DLD1 (cell line): Measurements from ENCODE around the gene PLXNB2.
"Not testable (repeated sequence)": the region's sequence is repeated elsewhere in the genome, so short reads cannot be mapped to it uniquely, and the experiment has no call there.

Source experiments
- in situ Hi-C: cut with HindIII; loops from 2 replicates; pipeline ENCODE4 v1.10.0; 2017; ENCODE audit warnings: low sequenced_read_pairs

PLXNB2 gene

DNA sequence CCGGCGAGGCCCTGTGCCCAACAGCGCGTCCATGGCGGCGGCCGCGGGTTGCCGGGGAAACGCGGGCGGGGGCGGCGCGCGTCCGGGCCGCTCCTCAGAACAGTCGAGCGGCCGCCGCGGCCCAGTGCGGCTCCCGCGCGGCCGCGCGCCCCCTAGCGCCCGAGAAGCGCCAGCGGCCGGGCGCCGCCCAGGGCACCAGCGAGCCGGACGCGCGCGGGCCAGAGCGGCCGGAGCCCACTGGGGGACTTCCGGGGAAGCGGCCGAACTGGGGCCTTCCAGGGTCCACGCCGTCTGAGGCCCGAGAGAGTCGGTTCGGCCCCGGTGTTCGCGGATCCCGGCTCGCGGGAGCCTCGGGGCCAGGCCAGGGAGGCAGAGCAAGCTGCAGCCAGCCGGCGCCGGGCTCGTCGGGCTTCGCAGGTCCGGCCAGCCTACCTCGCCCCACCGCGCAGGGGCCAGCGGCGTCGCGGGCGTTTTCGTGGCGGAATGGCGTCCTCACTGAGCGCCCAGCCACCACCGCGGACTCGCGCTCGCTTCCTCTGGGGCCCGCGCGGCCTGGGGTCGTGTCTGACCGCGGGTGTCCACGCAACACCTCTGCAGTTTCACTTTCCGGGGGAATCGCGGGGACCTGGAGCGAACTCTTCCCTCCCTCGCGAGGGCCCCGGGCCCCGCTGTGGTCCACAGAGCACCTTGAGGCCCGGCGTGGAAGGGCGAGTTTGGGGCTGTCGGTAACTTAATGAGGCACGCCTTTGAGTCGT, 19.7 kb upstream of the PLXNB2 start, which contains the start of gene DENND6B:
Gene DENND6B (minus strand): TSS at position 57 of the 755 bp plus-strand sequence. CDS start 24 bp downstream, at position 33.
- in situ Hi-C loops = no loop called here

DNA sequence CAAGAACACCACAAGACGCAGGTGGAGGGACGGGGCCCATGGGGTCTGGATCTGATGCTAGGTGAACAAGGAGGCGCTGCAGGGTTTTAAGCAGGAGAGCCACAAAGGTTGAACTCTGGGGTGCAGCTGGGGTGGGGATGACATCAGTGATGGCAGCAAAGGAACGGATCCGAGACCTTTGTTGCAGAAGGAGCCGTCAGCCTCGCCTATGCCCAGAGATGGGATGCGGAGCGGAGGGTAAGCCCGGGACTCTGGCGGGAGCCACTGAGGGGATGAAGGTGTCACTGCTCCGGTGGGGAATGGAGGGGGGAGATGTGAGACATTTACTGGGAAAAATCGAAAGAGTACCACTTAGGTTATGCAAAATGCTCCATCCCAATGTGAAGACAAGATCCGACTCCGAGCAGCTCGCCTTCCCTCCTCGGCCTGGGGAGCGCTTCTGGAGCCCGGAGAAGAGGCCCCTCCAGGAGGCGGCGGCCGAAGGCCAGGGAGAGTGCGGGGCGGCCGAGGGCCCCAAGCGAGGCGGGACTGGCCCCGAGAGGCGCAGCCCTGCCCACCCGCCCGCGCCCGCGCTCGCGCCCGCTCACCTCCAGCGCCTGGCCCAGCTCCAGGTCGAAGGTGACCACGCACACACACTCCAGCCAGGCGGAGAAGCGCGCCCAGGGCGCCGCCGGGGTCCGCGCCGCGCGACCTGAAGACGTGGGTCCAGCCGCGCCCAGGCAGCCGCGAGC, 18.9 kb upstream of the PLXNB2 start:
- in situ Hi-C loops = no loop called here

DNA sequence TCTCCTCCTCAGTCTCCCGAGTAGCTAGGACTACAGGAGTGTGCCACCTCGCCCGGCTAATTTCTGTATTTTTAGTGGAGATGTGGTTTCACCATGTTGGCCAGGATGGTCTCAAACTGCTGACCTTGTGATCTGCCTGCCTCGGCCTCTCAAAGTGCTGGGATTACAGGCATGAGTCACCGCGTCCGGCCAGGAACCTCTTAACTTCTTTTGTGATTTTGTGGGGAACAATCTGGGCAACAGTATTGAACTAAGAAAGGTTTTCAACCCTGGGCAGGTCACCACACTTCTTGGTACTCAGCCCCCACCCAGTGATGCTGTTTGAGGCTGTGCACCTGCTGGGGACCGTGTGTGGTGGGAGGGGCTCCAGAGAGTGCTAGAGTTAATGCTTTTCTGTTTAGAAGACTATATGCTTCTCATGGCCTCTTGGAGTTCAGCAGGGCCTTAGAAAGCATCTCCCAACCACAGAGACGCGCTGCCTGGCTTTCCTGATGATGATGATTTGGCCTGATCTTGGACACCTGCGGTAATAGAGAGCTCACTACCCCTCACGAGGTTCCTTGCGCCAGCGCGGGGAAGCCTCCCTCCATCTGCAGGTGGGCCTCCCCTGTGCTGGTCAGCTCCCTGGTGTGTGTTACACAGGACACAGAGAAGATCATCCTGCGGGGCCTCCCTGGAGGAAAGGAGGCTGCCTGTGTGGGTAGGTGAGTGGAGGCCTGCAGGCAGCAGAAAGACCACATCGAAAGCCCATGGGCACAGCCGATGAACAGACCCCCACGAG, 18.2 kb upstream of the PLXNB2 start:
- in situ Hi-C loops = no loop called here

DNA sequence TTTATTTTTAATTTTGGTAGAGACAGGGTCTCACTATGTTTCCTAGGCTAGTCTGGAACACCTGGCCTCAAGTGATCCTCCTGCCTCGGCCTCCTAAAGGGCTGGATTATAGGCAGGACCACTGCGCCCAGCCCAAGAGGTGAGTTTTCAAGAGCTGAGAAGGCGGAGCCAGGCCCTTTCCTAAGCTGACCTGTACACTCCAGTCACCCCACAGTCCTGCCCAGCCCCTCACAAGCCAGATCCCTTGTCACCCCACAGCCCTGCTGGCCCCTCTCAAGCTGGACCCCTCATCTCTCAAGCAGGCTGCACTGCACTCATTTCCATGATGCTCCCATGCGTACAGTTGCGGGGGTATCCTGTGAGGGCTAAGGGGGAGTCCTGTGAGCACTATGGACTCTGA, 16.5 kb upstream of the PLXNB2 start:
- in situ Hi-C loops = no loop called here

DNA sequence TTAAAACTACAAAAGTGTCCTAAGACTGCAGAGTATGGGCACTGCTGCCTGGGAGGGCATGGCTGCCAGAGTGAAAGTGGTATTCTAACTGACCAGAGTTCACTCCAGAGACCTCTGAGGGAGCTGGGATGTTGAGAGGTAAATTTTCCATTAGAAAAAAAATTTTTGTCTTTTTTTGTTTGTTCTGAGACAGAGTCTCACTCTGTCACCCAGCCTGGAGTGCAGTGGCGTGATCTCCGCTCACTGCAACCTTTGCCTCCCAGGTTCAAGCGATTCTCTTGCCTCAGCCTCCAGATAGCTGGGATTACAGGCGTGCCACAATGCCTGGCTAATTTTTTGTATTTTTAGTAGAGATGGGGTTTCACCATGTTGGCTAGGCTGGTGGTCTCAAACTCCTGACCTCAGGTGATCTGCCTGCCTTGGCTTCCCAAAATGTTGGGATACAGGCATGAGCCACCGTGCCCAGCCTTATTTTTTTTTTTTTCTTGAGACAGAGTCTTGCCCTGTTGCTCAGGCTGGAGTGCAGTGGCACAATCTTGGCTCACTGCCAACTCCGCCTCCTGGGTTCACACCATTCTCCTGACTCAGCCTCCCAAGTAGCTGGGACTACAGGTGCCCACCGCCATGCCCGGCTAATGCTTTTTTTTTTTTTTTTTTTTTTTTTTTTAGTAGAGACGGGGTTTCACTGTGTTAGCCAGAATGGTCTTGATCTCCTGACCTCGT, 15.1 kb upstream of the PLXNB2 start:
- in situ Hi-C loops = not testable (repeated sequence)

DNA sequence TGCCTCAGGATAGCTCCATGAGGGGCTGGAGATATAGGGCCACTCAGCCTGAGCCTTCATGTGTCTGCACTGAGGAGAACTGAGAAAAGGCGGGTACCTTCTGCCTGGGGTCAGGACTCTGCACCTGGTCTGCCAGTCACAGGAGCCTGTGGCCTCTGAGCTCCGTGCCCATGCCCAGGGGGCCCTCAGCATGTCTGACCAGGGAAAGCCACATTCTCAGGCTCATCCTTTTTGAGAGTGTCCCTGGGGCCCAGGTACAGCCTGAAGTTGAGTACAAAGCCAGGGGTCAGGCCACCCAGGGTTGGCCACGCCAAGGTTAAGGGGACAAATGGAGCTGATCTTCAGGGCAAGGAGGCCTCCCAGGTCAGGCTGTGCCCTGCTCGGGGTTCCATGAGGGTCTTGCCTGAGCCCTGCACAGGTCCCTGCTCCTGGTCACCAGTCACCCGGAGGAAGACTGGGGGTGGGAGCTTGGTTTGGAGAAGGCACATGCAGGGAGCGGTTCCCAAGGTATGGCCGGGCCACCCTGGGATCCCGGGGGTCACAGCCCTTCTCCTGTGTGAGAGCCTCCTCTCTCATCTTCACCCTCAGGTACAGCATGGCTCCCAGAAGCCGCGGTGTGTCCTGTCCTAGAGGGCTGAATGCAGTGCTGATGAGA, 13.4 kb upstream of the PLXNB2 start:
- in situ Hi-C loops = no loop called here

DNA sequence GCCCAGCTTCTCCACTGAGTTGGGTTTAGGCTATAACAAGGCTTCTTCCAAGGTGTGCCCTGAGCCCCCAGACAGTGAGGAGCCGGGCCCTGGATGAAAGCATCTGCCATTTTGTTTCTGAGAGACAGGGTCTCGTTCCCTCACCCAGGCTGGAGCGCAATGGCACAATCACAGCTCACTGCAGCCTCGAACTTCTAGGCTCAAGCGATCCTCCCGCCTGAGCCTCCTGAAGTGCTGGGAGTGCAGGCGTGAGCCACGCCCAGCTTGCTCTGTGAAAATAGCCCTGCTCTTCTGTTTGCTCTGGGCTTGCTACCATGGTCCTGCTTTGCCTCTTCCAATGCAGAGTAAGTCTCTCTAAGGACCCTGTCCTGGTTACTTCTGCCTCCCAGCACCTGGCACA, 12.7 kb upstream of the PLXNB2 start:
- in situ Hi-C loops = no loop called here

DNA sequence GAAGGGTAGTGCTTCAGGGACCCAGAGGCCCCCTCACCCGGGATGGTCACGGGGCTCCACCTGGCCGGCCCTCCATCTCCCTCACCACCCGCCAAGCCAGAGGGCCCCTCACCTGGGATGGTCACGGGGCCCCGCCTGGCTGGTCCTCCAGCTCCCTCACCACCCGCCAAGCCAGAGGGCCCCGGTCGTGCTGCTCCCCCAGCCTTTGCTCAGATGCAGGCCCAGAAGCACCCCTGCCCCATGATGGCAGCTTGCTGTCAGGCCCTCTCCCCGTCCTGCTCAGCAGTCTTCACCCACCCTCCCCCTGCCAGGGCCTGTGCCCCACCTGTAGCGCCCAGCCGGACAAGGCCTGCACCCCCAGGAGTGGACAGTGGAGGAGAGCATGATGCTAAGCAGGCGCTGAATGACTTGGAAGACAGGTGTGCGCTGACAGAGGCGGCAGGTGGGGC, 12.1 kb upstream of the PLXNB2 start:
- in situ Hi-C loops = no loop called here

DNA sequence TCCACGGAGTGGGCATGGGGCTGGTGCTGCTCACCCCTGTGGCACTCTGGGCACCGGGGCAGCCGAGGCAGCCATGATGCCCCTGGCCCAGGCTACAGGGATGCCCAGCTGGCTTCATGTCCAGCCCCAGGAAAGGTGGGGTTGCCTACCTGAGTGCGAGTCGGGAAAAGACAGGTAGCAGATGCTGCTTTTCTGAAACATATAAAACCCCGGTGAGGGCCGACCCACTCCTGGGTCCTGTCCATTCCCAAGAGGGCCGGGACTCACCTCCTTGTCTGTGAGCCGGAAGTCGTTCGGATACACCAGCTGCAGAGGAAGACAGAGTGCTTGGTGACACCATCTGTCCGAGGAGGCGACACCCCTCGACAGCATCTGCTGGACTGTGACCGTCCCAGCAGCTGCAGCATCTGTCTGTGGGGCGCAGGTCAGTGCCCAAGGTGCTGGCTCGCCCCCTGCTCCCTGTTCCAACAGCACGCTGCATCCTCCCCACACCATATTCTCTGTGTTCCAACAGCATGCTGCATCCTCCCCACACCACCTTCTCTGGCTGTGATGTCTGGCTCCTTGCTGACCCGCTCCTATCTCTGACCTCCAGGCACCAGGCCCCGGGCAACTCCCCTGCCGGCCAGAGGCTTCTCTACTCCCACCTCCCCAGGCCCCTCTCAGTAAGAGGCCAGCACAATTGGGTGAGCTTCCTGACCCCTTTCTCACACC, 11.4 kb upstream of the PLXNB2 start:
- in situ Hi-C loops = no loop called here

DNA sequence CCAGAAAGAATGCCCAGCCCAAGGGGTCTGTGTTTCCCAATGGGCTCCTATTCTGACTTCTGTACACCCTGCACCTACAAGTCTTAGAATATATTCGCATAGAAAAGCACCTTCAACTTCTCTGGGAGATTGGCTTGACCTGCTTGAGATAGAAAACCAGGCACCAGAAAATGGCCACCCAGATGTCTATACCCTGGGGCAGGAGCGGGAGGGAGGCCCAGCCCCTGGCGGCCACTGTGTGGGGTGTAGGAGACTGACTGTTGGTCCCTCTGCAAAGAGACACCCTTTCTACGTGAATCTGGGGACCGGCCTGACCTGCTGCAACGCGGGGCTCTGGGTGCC, 10.9 kb upstream of the PLXNB2 start:
- in situ Hi-C loops = no loop called here

DNA sequence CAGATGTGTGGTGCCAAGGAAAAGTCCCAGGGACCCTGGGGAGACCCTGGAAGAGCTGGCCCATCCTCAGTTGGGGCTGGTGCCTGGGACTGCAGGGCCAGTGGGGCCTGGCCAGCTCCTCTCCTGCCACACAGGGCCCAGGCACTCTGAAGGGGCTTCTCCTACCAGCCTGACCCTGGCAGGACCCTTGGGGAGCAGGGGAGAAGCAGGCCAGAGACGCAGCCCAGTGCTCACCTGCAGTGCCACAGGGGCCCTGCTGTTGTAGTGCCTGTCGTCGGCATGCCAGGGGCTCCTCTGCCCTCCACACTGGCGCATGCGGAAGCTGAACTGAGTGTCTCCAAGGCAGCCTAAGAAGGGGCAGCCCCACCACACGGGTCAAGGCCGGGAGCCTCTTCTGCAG, 10.2 kb upstream of the PLXNB2 start:
- in situ Hi-C loops = no loop called here

DNA sequence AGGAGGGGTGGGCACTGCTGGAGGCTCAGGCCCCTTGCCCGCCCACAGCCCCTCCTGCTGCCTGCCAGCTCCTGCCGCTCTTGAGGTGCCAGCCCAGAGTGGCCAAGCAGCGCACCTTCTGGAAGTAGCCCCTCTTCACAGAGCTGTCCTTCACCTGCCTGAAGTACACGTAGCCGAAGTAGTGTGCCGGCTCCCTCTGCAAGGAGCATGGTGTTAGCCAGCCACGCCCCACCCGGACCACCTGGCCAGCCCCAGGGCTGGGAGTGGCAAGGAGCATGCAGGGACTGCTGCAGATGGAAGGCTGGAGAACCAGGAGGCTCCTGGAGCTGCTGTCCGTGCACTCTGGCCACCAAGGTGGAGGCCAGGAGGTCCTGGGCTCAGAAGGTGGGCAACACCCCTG, 9.7 kb upstream of the PLXNB2 start:
- in situ Hi-C loops = no loop called here

DNA sequence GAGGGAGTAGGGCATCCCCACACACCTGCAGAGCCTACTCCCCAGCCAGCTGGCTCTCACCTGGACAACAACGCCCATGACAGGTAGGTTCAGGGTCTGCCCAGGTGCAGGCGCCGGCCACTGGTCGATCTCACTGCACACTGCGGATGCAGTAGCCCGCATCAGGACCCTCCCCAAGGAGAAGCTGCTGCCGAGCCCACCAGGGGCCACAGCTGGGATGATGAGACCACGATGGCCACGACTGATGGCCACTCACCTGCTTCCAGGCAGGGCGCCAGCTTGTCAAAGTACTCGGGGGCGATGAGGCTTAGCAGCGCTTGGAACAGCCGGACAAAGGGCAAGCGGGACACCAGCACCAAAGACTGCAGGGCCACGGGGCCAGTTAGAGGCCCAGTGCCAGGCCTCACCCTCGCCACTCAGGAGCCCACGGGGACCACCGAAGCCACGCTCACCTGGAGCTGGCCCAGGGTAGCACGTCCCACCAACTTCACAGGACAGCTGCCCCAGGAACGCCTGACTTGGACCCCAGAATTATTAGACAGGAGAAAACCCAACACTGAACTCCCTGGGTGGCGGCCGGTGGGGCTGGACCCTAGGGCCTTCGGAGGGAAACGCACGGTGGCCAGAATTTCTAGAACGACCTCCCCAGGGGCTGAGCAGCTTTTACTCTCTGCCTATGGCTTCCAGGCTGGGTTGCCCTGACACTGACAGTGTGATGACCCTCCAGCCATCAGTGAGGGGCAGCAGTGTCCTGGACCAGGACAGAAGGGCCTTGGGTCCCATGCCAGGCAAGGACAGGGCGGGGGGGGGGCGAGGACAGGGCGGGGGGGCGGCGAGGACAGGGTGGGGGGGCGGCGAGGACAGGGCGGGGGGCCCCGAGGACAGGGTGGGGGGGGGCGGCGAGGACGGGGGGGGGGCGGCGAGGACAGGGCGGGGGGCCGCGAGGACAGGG, 8.9 kb upstream of the PLXNB2 start:
- in situ Hi-C loops = no loop called here

DNA sequence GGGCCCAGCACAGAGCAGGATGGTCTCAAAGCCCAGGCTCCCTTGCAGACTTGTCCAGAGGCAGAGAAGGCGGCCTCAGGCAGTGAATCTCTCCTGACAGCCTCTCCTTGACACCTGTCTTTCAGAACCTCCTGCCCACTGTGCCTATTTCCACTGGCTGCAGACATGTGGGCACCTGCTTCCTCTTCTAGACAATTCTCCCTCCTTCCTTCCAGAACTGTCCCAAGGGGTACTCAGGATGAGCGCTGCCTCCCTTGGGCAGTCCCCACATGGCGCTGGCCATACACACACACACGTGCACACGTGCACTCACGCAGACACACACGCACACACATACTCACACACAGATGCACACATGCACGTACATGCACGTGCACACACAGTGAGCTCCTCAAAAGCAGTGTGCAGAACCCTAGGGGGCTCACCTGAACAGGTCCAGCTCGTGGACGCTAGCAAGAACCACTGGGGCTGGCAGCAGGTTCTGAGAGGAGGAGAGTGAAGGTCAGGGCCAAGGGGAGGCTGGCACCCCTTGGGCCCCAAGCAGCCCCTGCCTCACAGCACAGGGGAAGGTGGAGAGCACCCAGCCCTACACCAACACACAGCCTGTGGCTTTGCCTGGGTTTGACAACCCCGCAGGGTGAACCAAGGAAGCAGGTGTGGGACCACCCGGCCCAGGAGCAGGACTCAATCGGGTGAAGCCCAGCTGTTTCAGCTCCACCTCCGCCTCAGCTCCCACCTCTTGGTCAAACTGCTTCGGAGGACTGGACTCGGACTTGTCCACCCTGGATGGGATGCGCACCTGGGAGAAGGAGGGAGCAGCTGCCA, 8.1 kb upstream of the PLXNB2 start:
- in situ Hi-C loops = no loop called here

DNA sequence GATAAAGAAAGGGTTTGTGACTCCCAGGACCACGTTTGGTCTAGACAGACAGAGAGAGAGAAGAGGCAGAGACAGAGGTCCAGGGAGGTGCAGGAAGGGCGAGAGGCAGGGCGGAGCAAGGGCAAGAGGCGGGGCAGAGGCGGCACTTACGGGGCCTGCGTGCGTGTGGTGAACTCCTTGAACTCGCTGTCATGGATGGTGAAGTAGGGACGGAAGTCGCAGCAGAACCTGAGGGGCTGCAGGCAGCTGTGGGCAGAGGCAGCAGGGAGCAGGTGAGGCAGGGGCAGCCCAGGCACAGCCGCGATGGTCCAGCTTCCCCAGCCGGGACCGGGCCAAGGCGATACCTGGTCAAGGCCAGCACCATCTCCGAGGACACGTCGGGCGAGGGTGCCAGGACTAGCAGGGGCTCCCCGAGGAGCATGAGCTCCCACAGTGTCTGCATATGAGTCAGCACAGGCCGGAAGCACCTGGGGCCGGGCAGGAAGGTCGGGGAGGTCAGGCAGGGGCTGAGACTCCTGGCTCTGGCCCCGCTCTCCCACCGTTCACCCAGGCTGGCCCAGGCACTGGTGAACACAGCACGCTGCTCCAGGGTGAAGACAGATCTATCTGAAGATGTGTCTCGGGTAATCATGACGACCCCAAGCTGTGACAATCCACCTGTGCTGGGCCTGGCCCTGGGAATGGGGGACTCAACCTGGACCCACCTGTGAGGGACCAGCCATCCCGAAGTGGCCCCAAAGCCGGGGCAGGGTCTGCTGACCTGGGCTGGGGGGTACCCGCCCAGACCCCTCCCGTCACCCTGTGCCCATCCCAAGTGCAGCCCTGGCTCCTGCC, 7.2 kb upstream of the PLXNB2 start:
- in situ Hi-C loops = no loop called here

DNA sequence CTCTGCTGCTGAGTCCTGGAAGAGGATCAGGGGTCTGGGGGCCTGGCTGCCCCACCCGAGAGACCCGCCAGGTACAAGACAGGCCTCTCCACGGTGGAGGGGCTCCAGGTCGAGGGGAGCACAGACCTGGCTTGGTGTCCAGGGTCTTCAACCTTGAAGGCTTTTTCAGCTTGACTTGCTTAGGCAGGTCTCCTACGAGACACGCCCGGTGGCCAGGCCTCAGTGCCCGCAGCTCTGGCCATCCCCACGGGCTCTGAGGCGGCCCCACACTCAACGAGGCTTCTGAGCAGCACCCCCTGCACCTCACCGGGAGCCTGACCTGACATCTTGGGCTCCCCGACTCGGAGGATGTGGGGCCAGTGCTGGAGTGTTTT, 6.6 kb upstream of the PLXNB2 start:
- in situ Hi-C loops = no loop called here

DNA sequence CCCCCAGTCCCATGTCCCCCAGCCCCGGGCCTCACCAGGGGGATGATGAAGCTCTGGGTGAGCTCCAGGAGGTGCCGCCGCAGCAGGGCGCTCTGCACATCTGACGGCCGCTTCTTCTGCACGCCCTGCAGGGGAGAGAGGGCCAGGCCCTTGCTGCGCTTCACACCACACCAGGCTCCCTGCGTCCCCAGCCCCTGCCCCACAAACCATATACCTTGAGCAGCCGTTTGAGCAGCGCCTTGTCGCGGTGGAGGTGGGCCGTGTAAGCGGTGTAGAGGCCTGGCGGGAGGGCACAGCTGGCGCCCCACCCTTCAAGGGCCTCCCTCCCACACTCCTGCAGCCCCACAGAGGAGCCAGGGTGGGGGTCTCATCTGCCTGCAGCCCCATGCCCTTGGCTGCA, 6.2 kb upstream of the PLXNB2 start:
- in situ Hi-C loops = no loop called here
